Measurements from ENCODE around the gene MTA1. TPM values are rescaled to one million over a fixed set of nuclear protein-coding genes. Genes with fewer than 3 reads are reported as not detected.

The MTA1 gene
- total and polyA plus RNA-seq, 8 donors, result 24.9 to 183 (median 54.1) TPM

DNA sequence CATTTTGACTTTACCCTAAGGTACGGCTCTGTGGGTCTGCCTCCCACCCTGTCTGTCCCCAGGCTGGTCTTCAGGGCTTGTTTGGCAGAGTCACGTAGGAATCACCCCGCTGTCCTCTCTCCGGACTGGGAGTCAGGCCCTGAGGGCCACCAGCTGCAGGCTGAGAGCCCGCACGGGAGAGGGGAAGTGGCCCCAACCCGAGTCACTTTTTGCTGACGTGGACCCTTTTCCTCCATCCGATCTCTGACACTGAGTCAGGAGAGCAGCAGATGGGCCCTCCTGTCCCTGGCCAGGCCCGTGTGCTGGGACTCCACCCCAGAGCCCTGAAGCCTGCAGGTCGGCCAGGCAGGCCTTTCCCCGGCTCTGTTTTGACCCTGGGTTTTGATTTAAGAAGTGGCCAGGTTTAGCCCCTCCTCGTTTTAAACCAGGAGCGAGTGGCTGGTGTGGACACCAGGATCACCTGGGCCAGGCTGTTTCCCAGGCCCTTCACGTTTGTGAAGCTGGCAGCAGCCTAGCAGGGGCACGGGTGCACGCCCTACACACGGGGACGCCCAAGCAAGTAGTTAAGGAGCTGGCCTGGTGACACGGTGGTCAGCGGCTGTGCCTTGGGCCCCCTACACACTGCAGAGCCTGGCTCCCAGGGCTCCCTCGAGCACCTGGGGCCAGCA lies 33.8 kb upstream of the MTA1 start:
- 87 to 93% (median 91%) methylated on average over 12 to 22 of the region's 22 CpGs for WGBS, 5 donors
- H3K9me3 ChIP-seq, result no peaks in the 10 kb centered on the region
- H3K27me3 ChIP-seq, result no peaks in the 10 kb centered on the region
- no peak for TF ChIP-seq POLR2A (IDR thresholded peaks at IDR 0.05)
- peaks cover 27 to 77% (median 75%) of the 10 kb centered on the region in 4 donors for H3K36me3 ChIP-seq
- H3K4me3 ChIP-seq, result no peak overlapping the region
- no peak overlapping the region for H3K27ac ChIP-seq
- peaks cover 0 to 18% (median 13%) of the 10 kb centered on the region in 4 donors for H3K4me1 ChIP-seq
- DNase-seq, result no peak
- intact Hi-C loops (cut with DNase I; ENCODE audit: low total_unique reads), result loop anchor here (10.0 kb wide), 1 partner anchor 119 kb away; no protein-coding TSS in a partner anchor

DNA sequence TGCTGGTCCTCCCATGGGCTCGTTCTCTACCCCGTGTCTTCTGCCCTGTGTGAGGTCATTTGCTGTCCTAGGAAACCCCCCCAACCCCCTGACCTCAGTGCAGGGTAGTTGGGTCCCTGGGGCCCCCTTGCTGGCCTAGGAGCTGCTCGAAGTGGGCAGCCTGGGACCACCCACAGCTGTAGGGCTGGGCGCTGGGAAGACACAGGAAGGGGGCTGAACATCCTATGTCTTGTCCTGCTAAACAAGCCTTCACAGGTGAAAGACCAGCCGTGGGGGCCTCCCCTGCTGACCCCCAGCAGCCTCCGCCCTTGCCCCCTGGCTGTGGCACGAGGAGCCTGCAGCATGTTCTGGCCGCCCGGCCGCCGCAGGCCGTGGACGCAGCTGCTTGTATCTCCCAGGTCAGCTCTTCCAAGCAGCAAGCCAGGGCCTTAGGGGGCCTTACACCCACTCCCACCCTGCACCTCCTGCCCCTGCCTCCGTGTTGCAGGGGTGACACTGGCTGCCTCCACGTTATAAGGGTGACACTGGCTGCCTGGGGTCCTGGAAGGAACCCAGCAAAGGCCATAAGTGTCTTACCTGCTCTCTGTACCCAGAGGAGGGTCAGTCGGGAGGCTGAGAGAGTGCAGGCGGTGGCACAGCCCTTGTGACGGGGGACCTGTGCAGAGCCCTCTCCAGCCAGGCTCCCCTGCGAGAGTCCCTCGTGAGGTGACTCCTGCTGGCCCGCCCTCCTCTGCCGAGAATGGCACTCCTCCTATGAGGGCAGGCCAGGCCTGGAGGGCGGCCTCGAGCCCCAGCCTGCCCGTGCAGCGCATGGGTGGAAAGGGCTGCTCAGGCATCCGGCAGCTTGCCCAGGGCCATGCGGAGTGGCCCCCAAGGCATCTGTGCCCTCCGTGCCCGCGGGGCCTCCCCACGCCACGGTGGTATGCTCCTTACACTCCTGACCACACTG lies 32.8 kb upstream of the MTA1 start:
- 90 to 94% (median 92%) methylated on average over 24 to 33 of the region's 33 CpGs for WGBS, 5 donors
- H3K36me3 ChIP-seq, result peaks cover 27 to 74% (median 72%) of the 10 kb centered on the region in 4 donors

DNA sequence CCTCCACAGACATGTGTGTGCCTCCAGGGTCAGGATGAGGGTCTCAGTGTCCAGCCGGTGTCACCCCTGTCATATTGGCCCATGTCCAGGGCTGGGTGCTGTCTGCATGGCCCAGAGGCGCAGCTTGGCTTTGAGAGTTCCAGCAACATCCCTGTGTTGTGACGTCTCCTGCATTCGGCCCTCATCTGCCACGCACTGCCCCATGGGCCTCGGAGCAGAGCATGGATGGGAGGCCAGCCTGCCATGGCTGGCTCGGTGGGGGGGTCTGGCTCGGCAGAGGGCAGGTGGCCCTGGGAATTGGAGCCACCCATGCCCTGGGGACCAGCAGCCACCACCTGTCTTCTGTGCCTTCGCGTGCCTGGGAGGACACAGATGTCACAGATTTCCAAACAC lies 32.1 kb upstream of the MTA1 start:
- intact Hi-C loops (cut with DNase I; ENCODE audit: low total_unique reads), result loop anchor here (10.0 kb wide), 1 partner anchor 117 kb away; no protein-coding TSS in a partner anchor
- WGBS, 5 donors, result 78 to 92% (median 90%) methylated on average over 3 to 10 of the region's 10 CpGs
- TF ChIP-seq POLR2AphosphoS5 (IDR thresholded peaks at IDR 0.05), result no peak
- TF ChIP-seq, protein P1, sequence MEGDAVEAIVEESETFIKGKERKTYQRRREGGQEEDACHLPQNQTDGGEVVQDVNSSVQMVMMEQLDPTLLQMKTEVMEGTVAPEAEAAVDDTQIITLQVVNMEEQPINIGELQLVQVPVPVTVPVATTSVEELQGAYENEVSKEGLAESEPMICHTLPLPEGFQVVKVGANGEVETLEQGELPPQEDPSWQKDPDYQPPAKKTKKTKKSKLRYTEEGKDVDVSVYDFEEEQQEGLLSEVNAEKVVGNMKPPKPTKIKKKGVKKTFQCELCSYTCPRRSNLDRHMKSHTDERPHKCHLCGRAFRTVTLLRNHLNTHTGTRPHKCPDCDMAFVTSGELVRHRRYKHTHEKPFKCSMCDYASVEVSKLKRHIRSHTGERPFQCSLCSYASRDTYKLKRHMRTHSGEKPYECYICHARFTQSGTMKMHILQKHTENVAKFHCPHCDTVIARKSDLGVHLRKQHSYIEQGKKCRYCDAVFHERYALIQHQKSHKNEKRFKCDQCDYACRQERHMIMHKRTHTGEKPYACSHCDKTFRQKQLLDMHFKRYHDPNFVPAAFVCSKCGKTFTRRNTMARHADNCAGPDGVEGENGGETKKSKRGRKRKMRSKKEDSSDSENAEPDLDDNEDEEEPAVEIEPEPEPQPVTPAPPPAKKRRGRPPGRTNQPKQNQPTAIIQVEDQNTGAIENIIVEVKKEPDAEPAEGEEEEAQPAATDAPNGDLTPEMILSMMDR (IDR thresholded peaks at IDR 0.05), result no peak
- TF ChIP-seq EP300 (IDR thresholded peaks at IDR 0.05), result no peak
- no peak for TF ChIP-seq POLR2A (IDR thresholded peaks at IDR 0.05)
- DNase-seq, result no peak
- Histone ChIP-seq H3K27ac (no peak overlapping the region), H3K4me3 (no peak overlapping the region), H3K9me3 (no peaks in the 10 kb centered on the region), H3K4me1 (peaks cover 0 to 19% (median 14%) of the 10 kb centered on the region in 4 donors), H3K36me3 (peaks cover 27 to 70% (median 68%) of the 10 kb centered on the region in 4 donors), H3K27me3 (no peaks in the 10 kb centered on the region)

More for the DNA sequence above, 32.8 kb upstream of the MTA1 start:
- no peak for TF ChIP-seq POLR2A (IDR thresholded peaks at IDR 0.05)
- TF ChIP-seq, protein P1 (IDR thresholded peaks at IDR 0.05), result no peak
- no peak for TF ChIP-seq EP300 (IDR thresholded peaks at IDR 0.05)
- no peak for TF ChIP-seq POLR2AphosphoS5 (IDR thresholded peaks at IDR 0.05)
- Histone ChIP-seq H3K27me3 (no peaks in the 10 kb centered on the region), H3K9me3 (no peaks in the 10 kb centered on the region), H3K4me1 (peaks cover 0 to 19% (median 14%) of the 10 kb centered on the region in 4 donors), H3K4me3 (no peak overlapping the region), H3K27ac (no peak overlapping the region)
- intact Hi-C loops (cut with DNase I; ENCODE audit: low total_unique reads), result loop anchor here (10.0 kb wide), 1 partner anchor 118 kb away; no protein-coding TSS in a partner anchor
- no peak for DNase-seq

DNA sequence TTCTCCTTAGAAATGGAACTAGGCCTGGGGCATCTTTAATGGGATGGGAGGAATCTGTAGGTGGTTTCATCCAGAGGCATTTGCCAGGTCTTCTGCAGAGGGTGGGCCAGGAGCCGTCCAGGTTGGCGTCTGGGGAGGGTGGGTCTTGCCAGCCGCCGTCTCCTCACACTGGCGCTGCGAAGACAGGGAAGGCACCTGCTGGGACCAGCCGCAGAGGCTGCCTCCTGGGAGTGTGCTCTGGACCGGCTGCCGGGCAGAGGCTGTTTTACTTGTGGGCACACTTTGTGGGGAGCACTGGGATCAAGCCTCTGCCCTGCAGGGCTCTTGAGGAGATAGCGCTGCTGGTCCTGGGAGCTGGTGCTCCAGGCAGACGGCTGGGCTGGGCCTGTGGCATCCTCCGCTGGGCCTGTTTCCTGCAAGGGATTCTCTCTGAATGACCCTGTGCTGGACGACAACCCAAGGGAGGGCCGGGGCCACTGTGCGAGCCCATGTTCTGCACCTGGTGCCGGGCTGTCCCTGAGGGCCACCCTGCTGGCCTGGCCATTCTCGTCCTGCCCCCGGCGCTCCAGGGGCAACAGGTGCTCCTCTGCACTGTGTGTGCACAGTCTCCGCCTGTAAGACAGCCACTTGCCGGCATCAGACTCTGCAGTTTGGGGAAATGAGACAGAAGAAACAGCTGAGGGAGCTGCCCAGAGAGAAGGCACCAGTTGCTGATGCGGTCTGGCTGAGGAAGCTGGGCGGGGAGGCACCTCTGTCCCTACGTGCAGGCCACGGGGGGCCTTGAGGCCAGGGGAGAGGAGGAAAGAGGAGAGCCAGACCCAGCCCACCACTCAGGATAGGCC lies 31.3 kb upstream of the MTA1 start:
- no peak for TF ChIP-seq POLR2A (IDR thresholded peaks at IDR 0.05)
- no peak for TF ChIP-seq POLR2AphosphoS5 (IDR thresholded peaks at IDR 0.05)
- TF ChIP-seq, protein P1 (IDR thresholded peaks at IDR 0.05), result no peak
- no peak for TF ChIP-seq EP300 (IDR thresholded peaks at IDR 0.05)
- no peak for DNase-seq
- WGBS, 5 donors, result 87 to 92% (median 89%) methylated on average over 9 to 25 of the region's 25 CpGs
- Histone ChIP-seq H3K36me3 (peaks cover 19 to 69% (median 66%) of the 10 kb centered on the region in 4 donors), H3K4me1 (peaks cover 0 to 19% (median 14%) of the 10 kb centered on the region in 4 donors), H3K27me3 (no peaks in the 10 kb centered on the region), H3K27ac (no peak overlapping the region), H3K9me3 (no peaks in the 10 kb centered on the region), H3K4me3 (no peak overlapping the region)
- intact Hi-C loops (cut with DNase I; ENCODE audit: low total_unique reads), result loop anchor here (10.0 kb wide), 1 partner anchor 116 kb away; no protein-coding TSS in a partner anchor

Data from stomach (tissue), 9 donors.